ENCODE data around the gene STK11.

DNA sequence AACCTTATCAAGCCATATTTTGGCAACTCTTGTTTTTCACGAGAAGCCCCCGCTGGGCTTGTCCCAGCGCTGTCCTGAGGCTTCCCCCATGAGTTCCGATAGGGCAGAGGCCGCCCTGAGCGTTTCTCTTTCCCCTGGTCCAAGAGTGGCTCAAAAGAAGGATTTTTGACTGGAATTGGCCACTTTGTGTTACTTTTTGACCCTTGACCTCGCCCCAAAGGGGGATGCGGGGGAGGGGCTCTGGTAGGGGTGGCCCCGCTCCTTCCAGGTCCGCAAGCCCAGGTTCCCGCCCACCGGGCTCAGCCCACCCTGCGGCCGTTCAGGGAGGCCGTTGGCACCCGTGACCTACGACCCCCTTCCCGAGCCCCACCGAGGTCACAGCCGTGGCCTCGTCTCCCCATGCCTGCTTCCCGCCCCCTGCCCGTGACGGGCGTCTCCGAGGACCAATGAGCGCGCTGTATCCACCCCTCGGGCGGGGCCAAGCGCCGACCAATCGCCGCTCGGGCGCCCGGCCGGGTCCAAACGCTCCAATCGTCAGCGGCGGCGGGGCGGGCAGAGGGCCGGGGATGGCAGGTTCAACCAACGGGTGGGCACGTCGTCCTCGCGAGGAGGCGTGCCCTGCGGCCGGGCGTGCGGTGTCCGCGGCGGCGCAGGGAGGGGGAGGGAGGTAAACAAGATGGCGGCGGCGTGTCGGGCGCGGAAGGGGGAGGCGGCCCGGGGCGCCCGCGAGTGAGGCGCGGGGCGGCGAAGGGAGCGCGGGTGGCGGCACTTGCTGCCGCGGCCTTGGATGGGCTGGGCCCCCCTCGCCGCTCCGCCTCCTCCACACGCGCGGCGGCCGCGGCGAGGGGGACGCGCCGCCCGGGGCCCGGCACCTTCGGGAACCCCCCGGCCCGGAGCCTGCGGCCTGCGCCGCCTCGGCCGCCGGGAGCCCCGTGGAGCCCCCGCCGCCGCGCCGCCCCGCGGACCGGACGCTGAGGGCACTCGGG is at the start of gene STK11:
- TF ChIP-seq CTCF (conservative IDR thresholded peaks at IDR 0.05) = no peak
- no peak for TF ChIP-seq EZH2 (IDR thresholded peaks at IDR 0.05; ENCODE audit: low read depth)

Data from PC-9 (cell line).